GM19193 (cell line): ENCODE results near the gene SLC35E1.
A peak's percentile ranks its signal among the peaks of the same experiment; 100 is the strongest.

Experiments used
- POLR2A ChIP-seq: IDR thresholded peaks from 4 replicates; pipeline ENCODE4 v1.6.1; 2011; ENCODE audit not compliant: insufficient read depth, insufficient read length; ENCODE audit errors: extremely low read depth

Gene SLC35E1

GRCh38 chr19:16572332-16573211 lies at the start of gene SLC35E1:
Gene SLC35E1 (minus strand): TSS chr19:16572415. CDS start chr19:16572364, 51 bp downstream.
- TF ChIP-seq POLR2A: peak; percentile 86

DNA sequence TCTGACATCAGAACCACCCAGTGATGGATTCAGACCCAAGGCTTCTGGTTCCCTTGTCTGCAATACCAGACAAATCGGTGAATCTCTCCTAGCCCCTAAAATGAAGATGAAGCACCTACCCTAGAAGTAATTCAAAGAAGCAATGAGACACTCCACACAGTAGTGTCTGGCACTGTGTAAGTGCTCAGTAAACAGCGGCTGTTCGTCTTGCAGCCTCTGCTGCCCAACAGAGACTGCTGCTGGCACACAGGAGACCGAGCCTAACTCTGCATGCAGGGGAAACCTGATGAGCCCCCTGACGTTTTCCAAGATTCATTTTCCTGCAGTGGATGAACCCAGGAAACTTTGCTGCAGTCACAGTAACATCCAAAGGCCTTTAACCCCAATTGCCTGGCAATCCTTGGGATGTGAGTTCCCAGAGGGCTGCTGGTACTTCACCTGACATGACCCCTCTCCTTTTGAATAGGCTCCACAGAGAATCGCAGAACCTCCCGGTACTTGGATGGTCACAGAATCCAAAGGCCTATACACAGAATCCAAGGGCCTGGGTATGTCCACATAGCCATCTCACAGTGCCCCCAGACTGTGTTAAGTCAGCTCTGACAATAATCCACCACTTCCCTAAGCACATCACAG lies 49.1 kb upstream of the SLC35E1 start:
- TF ChIP-seq POLR2A: no peak

DNA sequence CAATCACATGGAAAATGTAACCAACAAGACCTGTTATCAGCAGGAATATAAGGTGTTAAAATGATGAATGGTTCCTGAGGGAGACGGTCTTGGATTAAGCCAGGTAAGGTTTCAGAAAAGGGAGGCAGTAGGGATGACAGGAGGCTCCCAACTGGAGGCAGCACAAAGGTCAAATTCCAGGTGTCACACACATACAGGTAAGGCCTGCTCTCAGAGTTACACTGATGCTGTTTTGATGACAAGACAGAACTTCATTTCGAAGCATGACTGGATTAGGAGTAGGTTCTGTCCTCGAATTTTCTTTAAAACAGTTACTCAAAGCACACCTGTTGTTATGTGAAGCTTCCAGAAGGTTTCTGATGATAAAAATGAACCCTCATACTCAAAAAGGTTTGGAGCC lies 48.4 kb upstream of the SLC35E1 start:
- TF ChIP-seq POLR2A: no peak

- no peak for TF ChIP-seq POLR2A
These were observed 47.8 kb upstream of the SLC35E1 start for GRCh38 chr19:16620018-16620417.

GRCh38 chr19:16619457-16619856 lies 47.2 kb upstream of the SLC35E1 start:
- no peak for TF ChIP-seq POLR2A

GRCh38 chr19:16618248-16618647 lies 46.0 kb upstream of the SLC35E1 start:
- TF ChIP-seq POLR2A: no peak

- no peak for TF ChIP-seq POLR2A
These were observed 43.6 kb upstream of the SLC35E1 start for GRCh38 chr19:16615808-16616207.

GRCh38 chr19:16614941-16615340 lies 42.7 kb upstream of the SLC35E1 start:
- no peak for TF ChIP-seq POLR2A

DNA sequence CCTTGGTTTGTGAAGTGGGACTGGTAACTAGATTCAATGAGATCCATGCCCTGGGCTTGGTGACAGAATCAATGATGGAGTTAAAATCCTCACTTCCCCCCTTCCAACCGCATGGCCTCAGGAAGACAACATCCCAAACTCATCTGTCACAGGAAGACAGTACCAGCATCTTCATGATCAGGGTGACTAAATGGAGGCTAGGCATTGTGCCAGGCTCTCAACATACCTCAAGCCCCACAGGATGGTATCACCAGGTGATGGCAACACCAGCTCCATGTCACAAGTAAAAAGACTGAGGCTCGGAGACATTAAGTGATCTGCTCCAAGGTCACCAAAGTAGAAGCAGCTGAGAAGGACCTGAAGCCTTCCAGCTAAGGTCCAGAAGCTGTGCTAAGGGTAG lies 41.6 kb upstream of the SLC35E1 start:
- no peak for TF ChIP-seq POLR2A

DNA sequence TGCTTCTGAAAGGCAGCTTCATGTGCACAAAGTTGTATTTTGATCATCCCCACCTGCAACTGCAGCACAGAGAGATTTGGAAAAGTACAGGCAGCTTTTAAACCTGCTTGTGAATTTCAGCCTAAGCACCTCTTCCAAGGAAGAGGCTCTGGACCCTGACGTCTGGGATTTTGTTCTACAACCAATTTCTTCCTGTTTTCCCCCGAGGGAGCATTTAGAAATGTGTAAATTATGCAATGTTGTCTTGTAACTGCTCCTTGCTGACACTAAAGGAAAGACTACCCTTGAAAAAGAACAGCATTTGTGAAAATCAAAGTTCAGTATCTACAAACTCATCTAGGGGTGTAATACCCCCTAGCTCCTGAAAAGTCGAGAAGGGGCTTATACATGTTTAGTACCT lies 40.4 kb upstream of the SLC35E1 start:
- TF ChIP-seq POLR2A: no peak

DNA sequence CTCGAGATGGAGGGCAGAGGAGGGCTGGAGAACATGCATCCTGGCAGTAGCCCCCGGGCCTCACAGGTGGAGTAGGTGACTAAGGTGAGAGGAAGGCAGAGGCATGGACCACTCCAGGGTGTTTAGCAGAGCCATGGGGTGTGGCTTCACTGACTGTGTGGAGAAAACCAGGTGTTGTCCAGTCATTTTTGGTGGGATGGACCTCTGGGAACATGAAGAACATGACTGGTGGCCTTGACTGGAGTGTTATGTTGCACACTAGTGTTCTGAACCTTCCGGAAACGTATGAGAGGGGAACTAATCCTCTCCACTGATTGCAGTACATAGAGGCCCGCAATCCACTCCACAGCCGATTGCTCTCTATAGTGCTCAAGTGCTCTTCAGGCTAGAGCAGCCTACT lies 38.9 kb upstream of the SLC35E1 start:
- no peak for TF ChIP-seq POLR2A

- TF ChIP-seq POLR2A: no peak
These were observed 37.4 kb upstream of the SLC35E1 start for GRCh38 chr19:16609511-16610200.

DNA sequence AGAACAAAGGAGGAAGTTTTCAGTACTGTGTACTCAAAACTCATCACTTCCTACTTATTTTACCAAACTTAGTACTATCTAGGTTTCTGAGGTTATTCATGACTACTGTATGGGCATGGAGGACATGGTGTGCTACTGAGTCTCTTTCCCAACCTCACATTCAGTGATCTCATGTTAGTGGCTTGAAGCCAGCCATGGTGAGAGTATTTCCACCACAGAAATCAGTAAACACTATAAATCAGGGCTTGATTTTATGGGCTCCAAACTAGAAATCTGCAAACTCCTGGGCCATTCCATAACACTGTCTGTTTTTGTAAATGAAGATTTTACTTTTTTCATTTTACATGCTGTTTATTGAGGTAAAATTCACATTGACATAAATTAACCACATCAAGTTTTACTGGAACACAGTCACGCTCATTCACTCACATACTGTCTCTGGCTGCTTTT lies 36.1 kb upstream of the SLC35E1 start:
- no peak for TF ChIP-seq POLR2A

DNA sequence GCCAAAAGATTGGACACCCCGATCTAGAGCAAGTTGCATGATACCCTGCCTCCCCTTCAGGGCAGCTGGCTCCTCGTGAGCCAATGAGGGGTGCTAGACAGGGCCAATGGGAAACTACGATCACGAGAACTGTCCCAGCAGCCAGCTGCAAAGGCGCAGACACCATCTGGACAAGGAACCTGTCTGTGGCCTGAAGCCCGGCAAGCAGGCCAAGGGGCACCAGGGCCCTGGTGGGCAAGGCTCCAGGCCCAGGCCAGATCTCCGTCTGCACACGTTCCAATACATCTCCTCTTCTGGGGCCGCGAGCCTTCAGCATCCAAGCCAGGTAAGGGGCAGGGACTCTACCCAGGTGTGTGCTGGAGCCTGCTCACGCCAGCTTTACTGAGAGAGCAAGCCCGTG lies 35.6 kb upstream of the SLC35E1 start:
- no peak for TF ChIP-seq POLR2A

- TF ChIP-seq POLR2A: no peak
These were observed 33.4 kb upstream of the SLC35E1 start for GRCh38 chr19:16605553-16605994.
